Renal pelvis (tissue), 4 donors: ENCODE data around the gene ANO4. TPM values are rescaled to one million over a fixed set of nuclear protein-coding genes. Genes with fewer than 3 reads are reported as not detected.

Source experiments
- DNase-seq: peaks from one replicate; pipeline ENCODE4 v3.0.0-alpha.2; 2013
- polyA plus RNA-seq, 3 donors: library from polyadenylated mRNA; unstranded; fragments of 120-200 nt; gene quantifications; one replicate each; pipeline ENCODE4 v1.2.1, GENCODE V29; 2013; ENCODE audit not compliant: insufficient read length in 3 of 3

ANO4 gene
- polyA plus RNA-seq, 3 donors, result 1.3 to 1.7 (median 1.5) TPM

- DNase-seq, result no peak
Measured at GRCh38 chr12:100800723-100801122, 6.1 kb downstream of the ANO4 start.

- no peak for DNase-seq
Measured at GRCh38 chr12:100801320-100801719, 6.7 kb downstream of the ANO4 start.

GRCh38 chr12:100808777-100809176, 14.2 kb downstream of the ANO4 start:
- no peak for DNase-seq

GRCh38 chr12:100820314-100820713, 25.7 kb downstream of the ANO4 start:
- no peak for DNase-seq

- no peak for DNase-seq
Measured at GRCh38 chr12:100823963-100824362, 29.4 kb downstream of the ANO4 start.

GRCh38 chr12:100824476-100824875, 29.9 kb downstream of the ANO4 start:
- no peak for DNase-seq

- peak; percentile 57 for DNase-seq
Measured at GRCh38 chr12:100826323-100826722, 31.7 kb downstream of the ANO4 start.

GRCh38 chr12:100827901-100828520, 33.4 kb downstream of the ANO4 start:
- DNase-seq, result peak; percentile 3

GRCh38 chr12:100830003-100830795, 35.6 kb downstream of the ANO4 start:
- no peak for DNase-seq

GRCh38 chr12:100833282-100833681, 38.7 kb downstream of the ANO4 start:
- DNase-seq, result no peak

GRCh38 chr12:100840748-100841147, 46.2 kb downstream of the ANO4 start:
- DNase-seq, result no peak

GRCh38 chr12:100842156-100842555, 47.6 kb downstream of the ANO4 start:
- DNase-seq, result no peak

GRCh38 chr12:100843061-100843460, 48.5 kb downstream of the ANO4 start:
- no peak for DNase-seq

GRCh38 chr12:100845095-100845494, 50.5 kb downstream of the ANO4 start:
- no peak for DNase-seq

- no peak for DNase-seq
Measured at GRCh38 chr12:100851637-100852036, 57.1 kb downstream of the ANO4 start.

GRCh38 chr12:100857418-100857817, 62.8 kb downstream of the ANO4 start:
- DNase-seq, result no peak

GRCh38 chr12:100857971-100858370, 63.4 kb downstream of the ANO4 start:
- DNase-seq, result no peak

GRCh38 chr12:100858656-100859055, 64.1 kb downstream of the ANO4 start:
- no peak for DNase-seq

- no peak for DNase-seq
Measured at GRCh38 chr12:100859063-100859627, 64.6 kb downstream of the ANO4 start.

GRCh38 chr12:100860611-100861010, 66.0 kb downstream of the ANO4 start:
- DNase-seq, result no peak

- DNase-seq, result no peak
Measured at GRCh38 chr12:100862676-100863075, 68.1 kb downstream of the ANO4 start.

GRCh38 chr12:100864366-100864765, 69.8 kb downstream of the ANO4 start:
- no peak for DNase-seq
